Measurements from ENCODE around the gene KIRREL3. TPM values are rescaled to one million over a fixed set of nuclear protein-coding genes. Genes with fewer than 3 reads are reported as not detected.

The KIRREL3 gene
- polyA plus RNA-seq, 2 of the 4 experiments (the other 2 are of a cell fraction): 3.0 to 11.0 TPM

- TF ChIP-seq HDAC2 (IDR thresholded peaks at IDR 0.05) (no peak), MYC (IDR thresholded peaks at IDR 0.05; ENCODE audit: borderline replicate concordance, low read length) (no peak), ZSCAN20 (CRISPR knock-in tag; IDR thresholded peaks at IDR 0.05) (no peak), PBX3 (IDR thresholded peaks at IDR 0.05) (no peak), SMC3 (IDR thresholded peaks at IDR 0.05) (no peak), JUN (IDR thresholded peaks at IDR 0.05) (no peak), HEYL (CRISPR knock-in tag; IDR thresholded peaks at IDR 0.05) (no peak), EHF (CRISPR knock-in tag; IDR thresholded peaks at IDR 0.05) (no peak), ZNF302 (CRISPR knock-in tag; IDR thresholded peaks at IDR 0.05) (no peak), ESRRA (IDR thresholded peaks at IDR 0.05; ENCODE audit: borderline replicate concordance, low read length) (no peak), HMGXB4 (CRISPR knock-in tag; IDR thresholded peaks at IDR 0.05; ENCODE audit: borderline replicate concordance) (no peak), REST (IDR thresholded peaks at IDR 0.05) (no peak), CBX2 (IDR thresholded peaks at IDR 0.05; ENCODE audit: borderline replicate concordance, low read depth) (no peak), HOXB13 (CRISPR knock-in tag; IDR thresholded peaks at IDR 0.05; ENCODE audit: low read depth) (no peak), KDM1A (IDR thresholded peaks at IDR 0.05; ENCODE audit: low read depth) (no peak), ELK1 (IDR thresholded peaks at IDR 0.05; ENCODE audit: low read depth, low read length) (no peak), HES2 (IDR thresholded peaks at IDR 0.05) (no peak), EHMT2 (IDR thresholded peaks at IDR 0.05; ENCODE audit: low read depth) (no peak)
- no peak overlapping the region for H3K4me3 ChIP-seq
- no peaks in the 10 kb centered on the region for H3K9me3 ChIP-seq
- DNase-seq (ENCODE audit: low read depth in 1 of 2, low spot score in 1 of 2): no peak
- POLR2A ChIA-PET: no interaction called here
- H3K4me2 ChIP-seq: no peak overlapping the region
- CTCF ChIA-PET: no interaction called here
- no peak for FAIRE-seq
- no peak overlapping the region for H3K27ac ChIP-seq
- ATAC-seq: no peak
- no peaks in the 10 kb centered on the region for H3K4me1 ChIP-seq
- whole genome bisulfite sequencing (ENCODE audit: missing lambda C conversion rate): 77% methylated on average over 7 of the region's 7 CpGs
Measured at GRCh38 chr11:126624506-126624905, 376.1 kb downstream of the KIRREL3 start.

GRCh38 chr11:126619516-126619915, 381.1 kb downstream of the KIRREL3 start:
- H3K27ac ChIP-seq: no peak overlapping the region
- no peak overlapping the region for H3K4me3 ChIP-seq
- FAIRE-seq (no peak), DNase-seq (ENCODE audit: low read depth in 1 of 2, low spot score in 1 of 2) (no peak), ATAC-seq (no peak)
- H3K9me3 ChIP-seq: no peaks in the 10 kb centered on the region
- POLR2A ChIA-PET: no interaction called here
- H3K4me1 ChIP-seq: no peaks in the 10 kb centered on the region
- 73% methylated on average over 3 of the region's 3 CpGs for WGBS (ENCODE audit: missing lambda C conversion rate)
- no peak overlapping the region for H3K4me2 ChIP-seq
- TF ChIP-seq KDM1A (IDR thresholded peaks at IDR 0.05; ENCODE audit: low read depth): no peak
- TF ChIP-seq NR3C1 (IDR thresholded peaks at IDR 0.05): no peak
- TF ChIP-seq SMC3 (IDR thresholded peaks at IDR 0.05): no peak
- no peak for TF ChIP-seq RFX5 (IDR thresholded peaks at IDR 0.05)
- CTCF ChIA-PET: no interaction called here

Measured in A549 (cell line).